ENCODE data around the gene HCAR3. TPM values are rescaled to one million over a fixed set of nuclear protein-coding genes. Genes with fewer than 3 reads are reported as not detected.

The HCAR3 gene
- total RNA-seq, 1 experiment from 2014 or later: not detected

GRCh38 chr12:122743895-122744525 lies 27.4 kb upstream of the HCAR3 start:
- BruUV-seq (replicated peaks): no TSS peak
- H3K27ac ChIP-seq (ENCODE audit: low read length): no peak overlapping the region
- TF ChIP-seq TCF7L2 (IDR thresholded peaks at IDR 0.05; ENCODE audit: low read depth, low read length) (no peak), POLR2AphosphoS5 (IDR thresholded peaks at IDR 0.05; ENCODE audit: low read depth, low read length) (no peak), REST (IDR thresholded peaks at IDR 0.05; ENCODE audit: insufficient read depth in 1 of 2, low read depth in 2 of 2, low read length in 1 of 2) (no peak), SIN3A (IDR thresholded peaks at IDR 0.05; ENCODE audit: borderline replicate concordance, insufficient read depth, low read depth, low read length) (no peak)
- TF ChIP-seq, protein P1, sequence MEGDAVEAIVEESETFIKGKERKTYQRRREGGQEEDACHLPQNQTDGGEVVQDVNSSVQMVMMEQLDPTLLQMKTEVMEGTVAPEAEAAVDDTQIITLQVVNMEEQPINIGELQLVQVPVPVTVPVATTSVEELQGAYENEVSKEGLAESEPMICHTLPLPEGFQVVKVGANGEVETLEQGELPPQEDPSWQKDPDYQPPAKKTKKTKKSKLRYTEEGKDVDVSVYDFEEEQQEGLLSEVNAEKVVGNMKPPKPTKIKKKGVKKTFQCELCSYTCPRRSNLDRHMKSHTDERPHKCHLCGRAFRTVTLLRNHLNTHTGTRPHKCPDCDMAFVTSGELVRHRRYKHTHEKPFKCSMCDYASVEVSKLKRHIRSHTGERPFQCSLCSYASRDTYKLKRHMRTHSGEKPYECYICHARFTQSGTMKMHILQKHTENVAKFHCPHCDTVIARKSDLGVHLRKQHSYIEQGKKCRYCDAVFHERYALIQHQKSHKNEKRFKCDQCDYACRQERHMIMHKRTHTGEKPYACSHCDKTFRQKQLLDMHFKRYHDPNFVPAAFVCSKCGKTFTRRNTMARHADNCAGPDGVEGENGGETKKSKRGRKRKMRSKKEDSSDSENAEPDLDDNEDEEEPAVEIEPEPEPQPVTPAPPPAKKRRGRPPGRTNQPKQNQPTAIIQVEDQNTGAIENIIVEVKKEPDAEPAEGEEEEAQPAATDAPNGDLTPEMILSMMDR (IDR thresholded peaks at IDR 0.05): no peak
- intact Hi-C loops (cut with micrococcal nuclease; ENCODE audit: unreplicated experiment) (no loop called here), in situ Hi-C loops (cut with HindIII; ENCODE audit: low pct_unique_long_range_greater_than_20kb, low sequenced_read_pairs) (no loop called here)
- ChIA-PET CTCF (no interaction called here), POLR2A (no interaction called here)
- DNase-seq (ENCODE audit: low read depth, low spot score) (no peak), ATAC-seq (no peak)
- no peak overlapping the region for H3K4me3 ChIP-seq (ENCODE audit: low read depth in 2 of 2, low read length in 2 of 2)
- H3K9me3 ChIP-seq (ENCODE audit: control insufficient read depth, insufficient read depth, low read depth, low read length): no peaks in the 10 kb centered on the region
- no peaks in the 10 kb centered on the region for H3K4me1 ChIP-seq (ENCODE audit: control insufficient read depth, insufficient read depth, low read length)
- H3K36me3 ChIP-seq (ENCODE audit: control insufficient read depth, insufficient read depth, low read length): no peaks in the 10 kb centered on the region
- no peaks in the 10 kb centered on the region for H3K27me3 ChIP-seq (ENCODE audit: control insufficient read depth, insufficient read depth, low read length)

DNA sequence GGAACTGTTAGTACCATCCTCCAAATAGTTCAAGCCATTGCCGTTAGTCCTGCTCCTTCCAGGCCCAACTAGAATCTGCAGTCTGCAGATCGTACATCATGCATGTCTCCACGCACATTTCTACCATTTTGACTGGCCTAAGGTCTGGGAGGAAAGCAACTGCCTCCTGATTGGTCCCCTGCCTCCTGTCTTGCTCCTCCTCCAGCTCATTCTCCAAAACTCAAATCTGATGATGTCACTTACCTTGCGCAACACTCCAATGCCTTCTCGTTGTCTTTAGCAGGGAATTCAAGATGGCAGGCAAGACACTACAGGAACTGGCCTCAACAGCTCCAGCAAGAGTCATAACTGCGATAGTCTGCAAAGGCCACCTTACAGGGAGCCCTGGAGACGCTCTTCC lies 23.7 kb upstream of the HCAR3 start:
- Histone ChIP-seq H3K27ac (ENCODE audit: low read length) (no peak overlapping the region), H3K9me3 (ENCODE audit: control insufficient read depth, insufficient read depth, low read depth, low read length) (no peaks in the 10 kb centered on the region), H3K27me3 (ENCODE audit: control insufficient read depth, insufficient read depth, low read length) (no peaks in the 10 kb centered on the region), H3K4me3 (ENCODE audit: low read depth in 2 of 2, low read length in 2 of 2) (no peak overlapping the region), H3K36me3 (ENCODE audit: control insufficient read depth, insufficient read depth, low read length) (no peaks in the 10 kb centered on the region), H3K4me1 (ENCODE audit: control insufficient read depth, insufficient read depth, low read length) (no peaks in the 10 kb centered on the region)
- intact Hi-C loops (cut with micrococcal nuclease; ENCODE audit: unreplicated experiment) (no loop called here), in situ Hi-C loops (cut with HindIII; ENCODE audit: low pct_unique_long_range_greater_than_20kb, low sequenced_read_pairs) (no loop called here)
- ChIA-PET CTCF (no interaction called here), POLR2A (no interaction called here)
- ATAC-seq (no peak), DNase-seq (ENCODE audit: low read depth, low spot score) (no peak)
- BruUV-seq (replicated peaks): no TSS peak
- TF ChIP-seq, protein P1 (IDR thresholded peaks at IDR 0.05): no peak
- TF ChIP-seq POLR2AphosphoS5 (IDR thresholded peaks at IDR 0.05; ENCODE audit: low read depth, low read length): no peak
- TF ChIP-seq SIN3A (IDR thresholded peaks at IDR 0.05; ENCODE audit: borderline replicate concordance, insufficient read depth, low read depth, low read length): no peak
- no peak for TF ChIP-seq TCF7L2 (IDR thresholded peaks at IDR 0.05; ENCODE audit: low read depth, low read length)
- TF ChIP-seq REST (IDR thresholded peaks at IDR 0.05; ENCODE audit: insufficient read depth in 1 of 2, low read depth in 2 of 2, low read length in 1 of 2): no peak
